ENCODE results near the gene CTRB1. TPM values are rescaled to one million over a fixed set of nuclear protein-coding genes. Genes with fewer than 3 reads are reported as not detected.
"Not testable (repeated sequence)": the region's sequence is repeated elsewhere in the genome, so short reads cannot be mapped to it uniquely, and the experiment has no call there.

CTRB1 gene
- total RNA-seq, 2 donors from 2014 or later: 0.39 to 1.4 TPM

- intact Hi-C loops (cut with DNase I): no loop called here
- ATAC-seq (no peak), DNase-seq (no peak)
Observed at GRCh38 chr16:75222271-75222783, 3.5 kb downstream of the CTRB1 start.

- ATAC-seq; intact Hi-C loops (cut with DNase I); DNase-seq: not testable (repeated sequence)
Observed at GRCh38 chr16:75223129-75223528, 4.3 kb downstream of the CTRB1 start.

GRCh38 chr16:75224306-75225082, 5.7 kb downstream of the CTRB1 start:
- no peak for DNase-seq
- intact Hi-C loops (cut with DNase I): loop anchor here in 1 of 2 donors (2.0 kb wide), 1 partner anchor 18 kb away; the partner anchor contains the start of gene CTRB2
- peak; percentile 10 to 14 for ATAC-seq

- peak; percentile 10 to 13 for ATAC-seq
- intact Hi-C loops (cut with DNase I): loop anchor here in 1 of 2 donors (2.0 kb wide), 1 partner anchor 18 kb away; the partner anchor contains the start of gene CTRB2
- no peak for DNase-seq
Observed at GRCh38 chr16:75225092-75225491, 6.3 kb downstream of the CTRB1 start.

- intact Hi-C loops (cut with DNase I): loop anchor here in 1 of 2 donors (2.0 kb wide), 1 partner anchor 19 kb away; the partner anchor contains the start of gene CTRB2
- ATAC-seq (peak in 1 of 2 donors; percentile 1), DNase-seq (no peak)
Observed at GRCh38 chr16:75225678-75226515, 7.1 kb downstream of the CTRB1 start.

GRCh38 chr16:75226550-75227360, 8.0 kb downstream of the CTRB1 start:
- ATAC-seq (no peak), DNase-seq (peak; percentile 23)
- intact Hi-C loops (cut with DNase I): no loop called here

GRCh38 chr16:75227361-75228142, 8.8 kb downstream of the CTRB1 start:
- ATAC-seq: no peak
- DNase-seq: peak; percentile 21
- intact Hi-C loops (cut with DNase I): no loop called here

GRCh38 chr16:75228143-75228976, 9.6 kb downstream of the CTRB1 start:
- intact Hi-C loops (cut with DNase I): no loop called here
- DNase-seq (no peak), ATAC-seq (no peak)

- intact Hi-C loops (cut with DNase I): loop anchor here in 1 of 2 donors (5.0 kb wide), 1 partner anchor 158 kb away; no protein-coding TSS in a partner anchor
- ATAC-seq (no peak), DNase-seq (peak; percentile 22)
Observed at GRCh38 chr16:75229172-75230031, 10.6 kb downstream of the CTRB1 start.

- ATAC-seq: peak in 1 of 2 donors; percentile 5
- intact Hi-C loops (cut with DNase I): loop anchor here in 1 of 2 donors (5.0 kb wide), 1 partner anchor 157 kb away; no protein-coding TSS in a partner anchor
- peak; percentile 45 for DNase-seq
Observed at GRCh38 chr16:75230471-75231110, 11.8 kb downstream of the CTRB1 start.

- intact Hi-C loops (cut with DNase I): loop anchor here in 1 of 2 donors (5.0 kb wide), 1 partner anchor 156 kb away; no protein-coding TSS in a partner anchor
- DNase-seq (no peak), ATAC-seq (no peak)
Observed at GRCh38 chr16:75231570-75231969, 12.8 kb downstream of the CTRB1 start.

- ATAC-seq: no peak
- intact Hi-C loops (cut with DNase I): loop anchor here in 1 of 2 donors (5.0 kb wide), 1 partner anchor 154 kb away; no protein-coding TSS in a partner anchor
- no peak for DNase-seq
Observed at GRCh38 chr16:75233611-75233938, 14.8 kb downstream of the CTRB1 start.

GRCh38 chr16:75234856-75235696, 16.3 kb downstream of the CTRB1 start:
- ATAC-seq: no peak
- DNase-seq: no peak
- intact Hi-C loops (cut with DNase I): loop anchor here (1.0 to 5.0 kb wide), 2 partner anchors 150 to 152 kb away; no protein-coding TSS in a partner anchor

GRCh38 chr16:75235721-75236193, 17.0 kb downstream of the CTRB1 start:
- ATAC-seq (no peak), DNase-seq (peak; percentile 22)
- intact Hi-C loops (cut with DNase I): no loop called here

GRCh38 chr16:75236232-75236631, 17.4 kb downstream of the CTRB1 start:
- intact Hi-C loops (cut with DNase I): no loop called here
- no peak for DNase-seq
- ATAC-seq: no peak
